Measurements from ENCODE around the gene KPNA4. TPM values are rescaled to one million over a fixed set of nuclear protein-coding genes. Genes with fewer than 3 reads are reported as not detected.

The KPNA4 gene
- total and polyA plus RNA-seq, 5 donors from 2014 or later = 6.9 to 55.2 (median 8.6) TPM

- ATAC-seq (ENCODE audit: low read depth in 2 of 2) (no peak), DNase-seq (no peak)
- H3K27ac Mint-ChIP-seq = no peak overlapping the region
- H3K4me3 Mint-ChIP-seq = no peak overlapping the region
- Histone ChIP-seq H3K9me3 (ENCODE audit: control insufficient read depth in 2 of 2, low read length in 2 of 2) (no peaks in the 10 kb centered on the region), H3K4me1 (ENCODE audit: control insufficient read depth, insufficient read depth, low read length, poor library complexity, severe bottlenecking) (peaks cover 49% of the 10 kb centered on the region), H3K36me3 (ENCODE audit: control insufficient read depth, insufficient read depth, low read length) (no peaks in the 10 kb centered on the region), H3K27ac (ENCODE audit: insufficient read depth, low read length, poor library complexity, severe bottlenecking) (no peak overlapping the region), H3K27me3 (ENCODE audit: control insufficient read depth, insufficient read depth, low read length) (no peaks in the 10 kb centered on the region), H3K4me3 (ENCODE audit: low read depth, low read length) (no peak overlapping the region)
- H3K9me3 Mint-ChIP-seq = no peaks in the 10 kb centered on the region
- peaks cover 9% of the 10 kb centered on the region for H3K36me3 Mint-ChIP-seq
- H3K4me1 Mint-ChIP-seq = peaks cover 56 to 83% (median 71%) of the 10 kb centered on the region in 4 donors
- H3K27me3 Mint-ChIP-seq = no peaks in the 10 kb centered on the region
Measured at GRCh38 chr3:160557571-160557970, 7.8 kb downstream of the KPNA4 start.

- H3K9me3 Mint-ChIP-seq = peaks cover 0 to 3% (median 0%) of the 10 kb centered on the region in 7 donors
- H3K36me3 Mint-ChIP-seq = peaks cover 18% of the 10 kb centered on the region
- peak overlapping the region in 1 of 4 donors; percentile 34 for H3K4me3 Mint-ChIP-seq
- DNase-seq (no peak), ATAC-seq (ENCODE audit: low read depth in 2 of 2) (no peak)
- no peak overlapping the region for H3K27ac Mint-ChIP-seq
- H3K27me3 ChIP-seq (ENCODE audit: control insufficient read depth, insufficient read depth, low read length) = no peaks in the 10 kb centered on the region
- peaks cover 64 to 82% (median 67%) of the 10 kb centered on the region in 4 donors for H3K4me1 Mint-ChIP-seq
- no peaks in the 10 kb centered on the region for H3K9me3 ChIP-seq (ENCODE audit: control insufficient read depth in 2 of 2, low read length in 2 of 2)
- no peak overlapping the region for H3K4me3 ChIP-seq (ENCODE audit: low read depth, low read length)
- H3K27ac ChIP-seq (ENCODE audit: insufficient read depth, low read length, poor library complexity, severe bottlenecking) = no peak overlapping the region
- no peaks in the 10 kb centered on the region for H3K36me3 ChIP-seq (ENCODE audit: control insufficient read depth, insufficient read depth, low read length)
- peaks cover 35% of the 10 kb centered on the region for H3K4me1 ChIP-seq (ENCODE audit: control insufficient read depth, insufficient read depth, low read length, poor library complexity, severe bottlenecking)
- H3K27me3 Mint-ChIP-seq = no peaks in the 10 kb centered on the region
Measured at GRCh38 chr3:160556141-160556540, 9.2 kb downstream of the KPNA4 start.

- DNase-seq (no peak), ATAC-seq (ENCODE audit: low read depth in 2 of 2) (no peak)
- Histone ChIP-seq H3K9me3 (ENCODE audit: control insufficient read depth in 2 of 2, low read length in 2 of 2) (no peaks in the 10 kb centered on the region), H3K27ac (ENCODE audit: insufficient read depth, low read length, poor library complexity, severe bottlenecking) (no peak overlapping the region), H3K36me3 (ENCODE audit: control insufficient read depth, insufficient read depth, low read length) (no peaks in the 10 kb centered on the region), H3K27me3 (ENCODE audit: control insufficient read depth, insufficient read depth, low read length) (no peaks in the 10 kb centered on the region), H3K4me1 (ENCODE audit: control insufficient read depth, insufficient read depth, low read length, poor library complexity, severe bottlenecking) (peaks cover 24% of the 10 kb centered on the region), H3K4me3 (ENCODE audit: low read depth, low read length) (no peak overlapping the region)
- Mint-ChIP-seq H3K4me3 (no peak overlapping the region), H3K27me3 (no peaks in the 10 kb centered on the region), H3K9me3 (peaks cover 0 to 7% (median 3%) of the 10 kb centered on the region in 7 donors), H3K27ac (no peak overlapping the region), H3K4me1 (peaks cover 60 to 80% (median 66%) of the 10 kb centered on the region in 4 donors), H3K36me3 (peaks cover 25% of the 10 kb centered on the region)
Measured at GRCh38 chr3:160554980-160555379, 10.4 kb downstream of the KPNA4 start.

GRCh38 chr3:160553827-160554226 lies 11.5 kb downstream of the KPNA4 start:
- peaks cover 25% of the 10 kb centered on the region for H3K36me3 Mint-ChIP-seq
- no peaks in the 10 kb centered on the region for H3K27me3 Mint-ChIP-seq
- Histone ChIP-seq H3K9me3 (ENCODE audit: control insufficient read depth in 2 of 2, low read length in 2 of 2) (no peaks in the 10 kb centered on the region), H3K36me3 (ENCODE audit: control insufficient read depth, insufficient read depth, low read length) (no peaks in the 10 kb centered on the region), H3K27ac (ENCODE audit: insufficient read depth, low read length, poor library complexity, severe bottlenecking) (peak overlapping the region; percentile 6), H3K27me3 (ENCODE audit: control insufficient read depth, insufficient read depth, low read length) (no peaks in the 10 kb centered on the region), H3K4me1 (ENCODE audit: control insufficient read depth, insufficient read depth, low read length, poor library complexity, severe bottlenecking) (peaks cover 16% of the 10 kb centered on the region), H3K4me3 (ENCODE audit: low read depth, low read length) (peak overlapping the region; percentile 4)
- H3K4me3 Mint-ChIP-seq = peak overlapping the region in 1 of 4 donors; percentile 29
- no peak overlapping the region for H3K27ac Mint-ChIP-seq
- peaks cover 0 to 7% (median 3%) of the 10 kb centered on the region in 7 donors for H3K9me3 Mint-ChIP-seq
- H3K4me1 Mint-ChIP-seq = peaks cover 56 to 76% (median 61%) of the 10 kb centered on the region in 4 donors
- DNase-seq (no peak), ATAC-seq (ENCODE audit: low read depth in 2 of 2) (no peak)

GRCh38 chr3:160546727-160547126 lies 18.6 kb downstream of the KPNA4 start:
- H3K4me1 ChIP-seq (ENCODE audit: control insufficient read depth, insufficient read depth, low read length, poor library complexity, severe bottlenecking) = peaks cover 18% of the 10 kb centered on the region
- peaks cover 61 to 91% (median 77%) of the 10 kb centered on the region in 4 donors for H3K4me1 Mint-ChIP-seq
- H3K4me3 Mint-ChIP-seq = peak overlapping the region in 1 of 4 donors; percentile 47
- ATAC-seq (ENCODE audit: low read depth in 2 of 2) (no peak), DNase-seq (no peak)
- no peak overlapping the region for H3K27ac ChIP-seq (ENCODE audit: insufficient read depth, low read length, poor library complexity, severe bottlenecking)
- H3K27me3 Mint-ChIP-seq = no peaks in the 10 kb centered on the region
- no peaks in the 10 kb centered on the region for H3K9me3 ChIP-seq (ENCODE audit: control insufficient read depth in 2 of 2, low read length in 2 of 2)
- H3K36me3 ChIP-seq (ENCODE audit: control insufficient read depth, insufficient read depth, low read length) = no peaks in the 10 kb centered on the region
- H3K27ac Mint-ChIP-seq = peak overlapping the region in 2 of 3 donors; percentile 7 to 21
- peaks cover 0 to 7% (median 3%) of the 10 kb centered on the region in 7 donors for H3K9me3 Mint-ChIP-seq
- no peaks in the 10 kb centered on the region for H3K27me3 ChIP-seq (ENCODE audit: control insufficient read depth, insufficient read depth, low read length)
- peaks cover 26% of the 10 kb centered on the region for H3K36me3 Mint-ChIP-seq
- H3K4me3 ChIP-seq (ENCODE audit: low read depth, low read length) = no peak overlapping the region

GRCh38 chr3:160545504-160545871 lies 19.9 kb downstream of the KPNA4 start:
- no peak overlapping the region for H3K27ac ChIP-seq (ENCODE audit: insufficient read depth, low read length, poor library complexity, severe bottlenecking)
- peaks cover 57 to 85% (median 72%) of the 10 kb centered on the region in 4 donors for H3K4me1 Mint-ChIP-seq

GRCh38 chr3:160544844-160545503 lies 20.4 kb downstream of the KPNA4 start:
- Histone ChIP-seq H3K9me3 (ENCODE audit: control insufficient read depth in 2 of 2, low read length in 2 of 2) (no peaks in the 10 kb centered on the region), H3K27me3 (ENCODE audit: control insufficient read depth, insufficient read depth, low read length) (no peaks in the 10 kb centered on the region), H3K36me3 (ENCODE audit: control insufficient read depth, insufficient read depth, low read length) (no peaks in the 10 kb centered on the region), H3K4me1 (ENCODE audit: control insufficient read depth, insufficient read depth, low read length, poor library complexity, severe bottlenecking) (peaks cover 21% of the 10 kb centered on the region), H3K27ac (ENCODE audit: insufficient read depth, low read length, poor library complexity, severe bottlenecking) (no peak overlapping the region), H3K4me3 (ENCODE audit: low read depth, low read length) (peak overlapping the region; percentile 4)
- Mint-ChIP-seq H3K27ac (peak overlapping the region; percentile 4 to 18 (median 7)), H3K4me3 (peak overlapping the region in 2 of 4 donors; percentile 3 to 47), H3K36me3 (peaks cover 12% of the 10 kb centered on the region), H3K4me1 (peaks cover 59 to 85% (median 73%) of the 10 kb centered on the region in 4 donors), H3K27me3 (no peaks in the 10 kb centered on the region), H3K9me3 (peaks cover 0 to 3% (median 0%) of the 10 kb centered on the region in 7 donors)
- ATAC-seq (ENCODE audit: low read depth in 2 of 2) (no peak), DNase-seq (no peak)

More at GRCh38 chr3:160545504-160545871, 19.9 kb downstream of the KPNA4 start:
- Mint-ChIP-seq H3K27ac (peak overlapping the region; percentile 4 to 18 (median 7)), H3K9me3 (peaks cover 0 to 3% (median 1%) of the 10 kb centered on the region in 7 donors), H3K27me3 (no peaks in the 10 kb centered on the region), H3K4me3 (peak overlapping the region in 2 of 4 donors; percentile 3 to 47), H3K36me3 (peaks cover 13% of the 10 kb centered on the region)
- peaks cover 21% of the 10 kb centered on the region for H3K4me1 ChIP-seq (ENCODE audit: control insufficient read depth, insufficient read depth, low read length, poor library complexity, severe bottlenecking)
- ATAC-seq (ENCODE audit: low read depth in 2 of 2) (no peak), DNase-seq (no peak)
- H3K4me3 ChIP-seq (ENCODE audit: low read depth, low read length) = peak overlapping the region; percentile 4
- H3K36me3 ChIP-seq (ENCODE audit: control insufficient read depth, insufficient read depth, low read length) = no peaks in the 10 kb centered on the region
- H3K9me3 ChIP-seq (ENCODE audit: control insufficient read depth in 2 of 2, low read length in 2 of 2) = no peaks in the 10 kb centered on the region
- no peaks in the 10 kb centered on the region for H3K27me3 ChIP-seq (ENCODE audit: control insufficient read depth, insufficient read depth, low read length)

- Mint-ChIP-seq H3K4me1 (peaks cover 50 to 69% (median 60%) of the 10 kb centered on the region in 4 donors), H3K36me3 (no peaks in the 10 kb centered on the region), H3K4me3 (no peak overlapping the region), H3K27ac (peak overlapping the region in 2 of 3 donors; percentile 2 to 56), H3K9me3 (peaks cover 0 to 1% (median 0%) of the 10 kb centered on the region in 7 donors), H3K27me3 (no peaks in the 10 kb centered on the region)
- peaks cover 12% of the 10 kb centered on the region for H3K4me1 ChIP-seq (ENCODE audit: control insufficient read depth, insufficient read depth, low read length, poor library complexity, severe bottlenecking)
- H3K9me3 ChIP-seq (ENCODE audit: control insufficient read depth in 2 of 2, low read length in 2 of 2) = no peaks in the 10 kb centered on the region
- no peak overlapping the region for H3K27ac ChIP-seq (ENCODE audit: insufficient read depth, low read length, poor library complexity, severe bottlenecking)
- H3K36me3 ChIP-seq (ENCODE audit: control insufficient read depth, insufficient read depth, low read length) = peaks cover 3% of the 10 kb centered on the region
- ATAC-seq (ENCODE audit: low read depth in 2 of 2) = no peak
- no peak for DNase-seq
- H3K4me3 ChIP-seq (ENCODE audit: low read depth, low read length) = no peak overlapping the region
- H3K27me3 ChIP-seq (ENCODE audit: control insufficient read depth, insufficient read depth, low read length) = no peaks in the 10 kb centered on the region
Measured at GRCh38 chr3:160540551-160540950, 24.8 kb downstream of the KPNA4 start.
